ENCODE measurements around the gene TMEM26.

GRCh38 chr10:61478621-61479312, 25.6 kb upstream of the TMEM26 start:
- TF ChIP-seq CTCF (IDR thresholded peaks at IDR 0.05) (no peak), POLR2A (IDR thresholded peaks at IDR 0.05) (no peak)
